Superior temporal gyrus (tissue), 1 donor: ENCODE measurements around the gene SUN3.
A peak's percentile ranks its signal among the peaks of the same experiment; 100 is the strongest.

Experiments used
- DNase-seq: peaks from one replicate; pipeline ENCODE4 v3.0.0-alpha.2; 2016; ENCODE audit errors: extremely low spot score

SUN3 gene

GRCh38 chr7:48028938-48029337, at the start of gene SUN3:
SUN3 (minus strand) TSS chr7:48029107; CDS start chr7:48028938, 169 bp downstream.
- no peak for DNase-seq

GRCh38 chr7:48078470-48078869, 49.6 kb upstream of the SUN3 start:
- no peak for DNase-seq

- no peak for DNase-seq
Observed at GRCh38 chr7:48077423-48077822, 48.5 kb upstream of the SUN3 start.

GRCh38 chr7:48074204-48074654, 45.3 kb upstream of the SUN3 start:
- no peak for DNase-seq

- DNase-seq = no peak
Observed at GRCh38 chr7:48067475-48067874, 38.6 kb upstream of the SUN3 start.

GRCh38 chr7:48063985-48064384, 35.1 kb upstream of the SUN3 start:
- DNase-seq = no peak

GRCh38 chr7:48059706-48060105, 30.8 kb upstream of the SUN3 start:
- DNase-seq = no peak

- DNase-seq = no peak
Observed at GRCh38 chr7:48058990-48059389, 30.1 kb upstream of the SUN3 start.

- DNase-seq = no peak
Observed at GRCh38 chr7:48053736-48054135, 24.8 kb upstream of the SUN3 start.

- DNase-seq = no peak
Observed at GRCh38 chr7:48052748-48053147, 23.8 kb upstream of the SUN3 start.

GRCh38 chr7:48049850-48050249, 20.9 kb upstream of the SUN3 start:
- no peak for DNase-seq

- DNase-seq = no peak
Observed at GRCh38 chr7:48048113-48048512, 19.2 kb upstream of the SUN3 start.

- DNase-seq = no peak
Observed at GRCh38 chr7:48046458-48046857, 17.6 kb upstream of the SUN3 start.

GRCh38 chr7:48045195-48045765, 16.4 kb upstream of the SUN3 start:
- no peak for DNase-seq

- DNase-seq = no peak
Observed at GRCh38 chr7:48042636-48043035, 13.7 kb upstream of the SUN3 start.

- no peak for DNase-seq
Observed at GRCh38 chr7:48042216-48042615, 13.3 kb upstream of the SUN3 start.

- no peak for DNase-seq
Observed at GRCh38 chr7:48041653-48041970, 12.7 kb upstream of the SUN3 start.

- no peak for DNase-seq
Observed at GRCh38 chr7:48040944-48041652, 12.2 kb upstream of the SUN3 start.

GRCh38 chr7:48038815-48039506, 10.1 kb upstream of the SUN3 start:
- DNase-seq = no peak

GRCh38 chr7:48035967-48036478, 7.1 kb upstream of the SUN3 start:
- DNase-seq = no peak

- DNase-seq = peak; percentile 85
Observed at GRCh38 chr7:48035301-48035966, 6.5 kb upstream of the SUN3 start, which contains the start of gene C7orf57. C7orf57 (plus strand) TSS chr7:48035543; CDS start chr7:48036309, 766 bp downstream.

- no peak for DNase-seq
Observed at GRCh38 chr7:48033922-48034321, 5.0 kb upstream of the SUN3 start.
